Mucosa of descending colon (tissue), 3 donors: ENCODE data around the gene SYT11. TPM values are rescaled to one million over a fixed set of nuclear protein-coding genes. Genes with fewer than 3 reads are reported as not detected.

Source experiments
- ATAC-seq: fragments of 200-7000 bp; cut with Tn5 transposase; one replicate; pipeline ENCODE4 v1.9.1; 2020; ENCODE audit warnings: mild to moderate bottlenecking, moderate library complexity
- DNase-seq, 3 donors: peaks; one replicate each; pipeline ENCODE4 v3.0.0-alpha.2; 2020
- H3K36me3 ChIP-seq: fragments of 200-600 bp; one replicate; pipeline ENCODE4 v1.8.0; 2021; ENCODE audit warnings: low read depth, mild to moderate bottlenecking
- H3K4me1 ChIP-seq: fragments of 200-600 bp; one replicate; pipeline ENCODE4 v1.8.0; 2021; ENCODE audit warnings: low read depth, mild to moderate bottlenecking
- H3K4me3 ChIP-seq: fragments of 200-600 bp; one replicate; pipeline ENCODE4 v1.8.0; 2021; ENCODE audit warnings: mild to moderate bottlenecking
- H3K9me3 ChIP-seq: fragments of 200-600 bp; one replicate; pipeline ENCODE4 v1.8.0; 2021; ENCODE audit warnings: mild to moderate bottlenecking
- CTCF ChIP-seq: fragments of 200-600 bp; IDR thresholded peaks from one replicate; pipeline ENCODE4 v1.8.0; 2022; ENCODE audit warnings: antibody characterized with exemption, mild to moderate bottlenecking
- intact Hi-C, 2 donors: fragments of 100-400 bp; cut with DNase I in 1 of 2; cut with micrococcal nuclease in 1 of 2; formaldehyde crosslinking; loops; one replicate each; pipeline versions ENCODE4 v1.11.0 to v1.11.1; 2022; cut with DNase I, micrococcal nuclease
- total RNA-seq, 3 donors: library from RNA; stranded (reverse); fragmentation: NEBNext Ultra II Directional in 2 of 3; extraction: Animal tissue kit (Norgen Biotek cat#: 25700) in 2 of 3; gene quantifications; one replicate each; pipeline versions ENCODE4 v1.2.1 to v1.2.4, GENCODE V29; 2021 to 2023
- donor health status: DM: no; HTN: no; CAD: no; lungs with moderate emphysema.
- donor health status: DM: no; HTN: no; CAD: no.
- donor health status: DM: no; HTN: yes; CAD: no.

SYT11 gene
- total RNA-seq, 3 donors from 2014 or later: 1.6 to 18.4 (median 3.2) TPM

GRCh38 chr1:155858800-155859233 is 550 bp upstream of the SYT11 start:
- Histone ChIP-seq H3K9me3 (no peaks in the 10 kb centered on the region), H3K36me3 (peaks cover 3% of the 10 kb centered on the region), H3K4me1 (peaks cover 25% of the 10 kb centered on the region), H3K4me3 (no peak overlapping the region)
- intact Hi-C loops: no loop called here
- ATAC-seq (no peak), DNase-seq (peak in 2 of 3 donors; percentile 23 to 43)
- no peak for TF ChIP-seq CTCF

GRCh38 chr1:155859881-155860871 is 809 bp downstream of the SYT11 start:
- Histone ChIP-seq H3K36me3 (peaks cover 3% of the 10 kb centered on the region), H3K9me3 (no peaks in the 10 kb centered on the region), H3K4me3 (no peak overlapping the region), H3K4me1 (peaks cover 25% of the 10 kb centered on the region)
- ATAC-seq: peak; percentile 1
- TF ChIP-seq CTCF: no peak
- DNase-seq: peak; percentile 49 to 76 (median 60)
- intact Hi-C loops: no loop called here

GRCh38 chr1:155860970-155861510 is 1.7 kb downstream of the SYT11 start:
- intact Hi-C loops: no loop called here
- DNase-seq (no peak), ATAC-seq (no peak)
- Histone ChIP-seq H3K4me1 (peaks cover 23% of the 10 kb centered on the region), H3K4me3 (no peak overlapping the region), H3K9me3 (no peaks in the 10 kb centered on the region), H3K36me3 (peaks cover 3% of the 10 kb centered on the region)
- TF ChIP-seq CTCF: no peak

GRCh38 chr1:155861896-155862295 is 2.5 kb downstream of the SYT11 start:
- Histone ChIP-seq H3K36me3 (peaks cover 3% of the 10 kb centered on the region), H3K9me3 (no peaks in the 10 kb centered on the region), H3K4me1 (peaks cover 17% of the 10 kb centered on the region), H3K4me3 (no peak overlapping the region)
- DNase-seq (no peak), ATAC-seq (no peak)
- intact Hi-C loops: no loop called here
- no peak for TF ChIP-seq CTCF

- H3K4me3 ChIP-seq: no peak overlapping the region
- ATAC-seq (no peak), DNase-seq (no peak)
- TF ChIP-seq CTCF: no peak
- peaks cover 1% of the 10 kb centered on the region for H3K4me1 ChIP-seq
- H3K36me3 ChIP-seq: no peaks in the 10 kb centered on the region
- H3K9me3 ChIP-seq: no peaks in the 10 kb centered on the region
- intact Hi-C loops: no loop called here
Measured at GRCh38 chr1:155864393-155864792, 5.0 kb downstream of the SYT11 start.
